ENCODE measurements around the gene IL16. TPM values are rescaled to one million over a fixed set of nuclear protein-coding genes. Genes with fewer than 3 reads are reported as not detected.

IL16 gene
- total and polyA plus RNA-seq, 4 donors: 1.9 to 6.9 (median 4.4) TPM

- no peak overlapping the region for H3K4me3 ChIP-seq (ENCODE audit: low read depth in 1 of 3, low read length in 3 of 3)
- DNase-seq (ENCODE audit: low spot score): no peak
- WGBS: 64% methylated on average over 3 of the region's 3 CpGs
- H3K9me3 ChIP-seq (ENCODE audit: control insufficient read depth in 4 of 4, low read length in 3 of 4): no peaks in the 10 kb centered on the region
- H3K9ac ChIP-seq (ENCODE audit: low read depth in 1 of 2, low read length in 2 of 2): no peak overlapping the region
- no peaks in the 10 kb centered on the region for H3K36me3 ChIP-seq (ENCODE audit: control insufficient read depth in 4 of 4, insufficient read depth in 3 of 4, low read depth in 1 of 4, low read length in 3 of 4)
- no peaks in the 10 kb centered on the region for H3K4me1 ChIP-seq (ENCODE audit: control insufficient read depth in 4 of 4, insufficient read depth in 4 of 4, low read length in 3 of 4)
- no peak for TF ChIP-seq TAF1 (conservative IDR thresholded peaks at IDR 0.05)
- TF ChIP-seq HNF4A (conservative IDR thresholded peaks at IDR 0.05): no peak
- no peak for TF ChIP-seq CTCF (IDR thresholded peaks at IDR 0.05; ENCODE audit: low read depth, low read length, missing input control)
- no peak for TF ChIP-seq EGR1 (IDR thresholded peaks at IDR 0.05; ENCODE audit: low read depth in 2 of 2)
- TF ChIP-seq GABPA (IDR thresholded peaks at IDR 0.05 in 1 of 2, conservative IDR thresholded peaks at IDR 0.05 in 1 of 2): no peak
- TF ChIP-seq FOXA2 (IDR thresholded peaks at IDR 0.05): no peak
- TF ChIP-seq REST (IDR thresholded peaks at IDR 0.05): no peak
- no peak for TF ChIP-seq ZBTB33 (IDR thresholded peaks at IDR 0.05)
- no peak for TF ChIP-seq HNF4G (IDR thresholded peaks at IDR 0.05)
- no peak for TF ChIP-seq JUND (IDR thresholded peaks at IDR 0.05)
- no peak for TF ChIP-seq YY1 (IDR thresholded peaks at IDR 0.05)
- no peak for TF ChIP-seq RXRA (IDR thresholded peaks at IDR 0.05)
- TF ChIP-seq NR2F2 (IDR thresholded peaks at IDR 0.05): no peak
- no peak for TF ChIP-seq SP1 (IDR thresholded peaks at IDR 0.05)
- no peak for TF ChIP-seq MAX (IDR thresholded peaks at IDR 0.05)
- no peak for TF ChIP-seq FOXA1 (IDR thresholded peaks at IDR 0.05)
- no peak for TF ChIP-seq ATF3 (IDR thresholded peaks at IDR 0.05)
- TF ChIP-seq RAD21 (IDR thresholded peaks at IDR 0.05): no peak
- H3K27me3 ChIP-seq (ENCODE audit: control insufficient read depth in 4 of 4, insufficient read depth in 4 of 4, low read length in 3 of 4): peaks cover 0 to 7% (median 0%) of the 10 kb centered on the region in 4 donors
- H3K27ac ChIP-seq (ENCODE audit: low read depth in 1 of 2, low read length in 2 of 2): no peak overlapping the region
Observed at GRCh38 chr15:81181220-81181619, 15.5 kb upstream of the IL16 start.

All from liver (tissue), 9 donors.